ENCODE results near the gene CDH4.

- TF ChIP-seq CTCF (IDR thresholded peaks at IDR 0.05) (no peak), POLR2A (IDR thresholded peaks at IDR 0.05) (no peak), POLR2AphosphoS5 (IDR thresholded peaks at IDR 0.05) (no peak)
Measured at GRCh38 chr20:61454053-61454452, 202.0 kb downstream of the CDH4 start.

Measured in upper lobe of left lung (tissue), 4 donors.